Tibial artery (tissue), 4 donors: Measurements from ENCODE around the gene ASRGL1.

Experiments
- DNase-seq, 2 donors: peaks; one replicate each; pipeline ENCODE4 v3.0.0-alpha.2; 2019
- H3K27ac ChIP-seq, 2 donors: fragments of 200-600 bp; sonication (generic) in 1 of 2; 1 replicate in 1 of 2; 2 replicates in 1 of 2; pipeline ENCODE4 v1.5.1; 2018 to 2019; ENCODE audit warnings: mild to moderate bottlenecking in 1 of 2
- H3K27me3 ChIP-seq, 2 donors: fragments of 200-600 bp; sonication (generic) in 1 of 2; one replicate each; pipeline versions ENCODE4 v1.5.1 to v1.6.0; 2016 to 2019
- H3K36me3 ChIP-seq, 3 donors: fragments of 200-600 bp; sonication (generic) in 2 of 3; one replicate each; pipeline ENCODE4 v1.5.1; 2016 to 2019; ENCODE audit warnings: mild to moderate bottlenecking in 2 of 3
- H3K4me1 ChIP-seq, 4 donors: fragments of 200-600 bp; sonication (generic) in 2 of 4; 1 replicate in 3 of 4; 2 replicates in 1 of 4; pipeline ENCODE4 v1.5.1; 2016 to 2019
- H3K4me3 ChIP-seq, 2 donors: fragments of 200-600 bp; sonication (generic) in 1 of 2; 1 replicate in 1 of 2; 2 replicates in 1 of 2; pipeline ENCODE4 v1.5.1; 2018 to 2019; ENCODE audit warnings: mild to moderate bottlenecking in 2 of 2
- H3K9me3 ChIP-seq, 3 donors: fragments of 200-600 bp; sonication (generic) in 1 of 3; one replicate each; pipeline ENCODE4 v1.5.1; 2016 to 2019
- CTCF ChIP-seq, 2 experiments: fragments of 200-600 bp in 1 of 2; fragments of 450-650 bp in 1 of 2; IDR thresholded peaks; one replicate each; pipeline ENCODE4 v1.5.1; 2017 to 2019; ENCODE audit warnings: antibody characterized with exemption in 2 of 2, mild to moderate bottlenecking in 1 of 2, moderate library complexity in 1 of 2
- intact Hi-C: fragments of 100-400 bp; cut with DNase I; formaldehyde crosslinking; loops from one replicate; pipeline ENCODE4 v1.15.0; 2023; ENCODE audit warnings: low total_unique reads

ASRGL1 gene

GRCh38 chr11:62344210-62344609, 7.0 kb downstream of the ASRGL1 start:
- no peaks in the 10 kb centered on the region for H3K36me3 ChIP-seq
- no peak overlapping the region for H3K27ac ChIP-seq
- H3K9me3 ChIP-seq: no peaks in the 10 kb centered on the region
- intact Hi-C loops: no loop called here
- H3K4me3 ChIP-seq: no peak overlapping the region
- no peak for TF ChIP-seq CTCF (IDR thresholded peaks at IDR 0.05)
- H3K4me1 ChIP-seq: no peaks in the 10 kb centered on the region
- no peak for DNase-seq
- no peaks in the 10 kb centered on the region for H3K27me3 ChIP-seq

GRCh38 chr11:62345861-62346260, 8.6 kb downstream of the ASRGL1 start:
- TF ChIP-seq CTCF (IDR thresholded peaks at IDR 0.05): no peak
- intact Hi-C loops: no loop called here
- DNase-seq: no peak
- Histone ChIP-seq H3K36me3 (no peaks in the 10 kb centered on the region), H3K27me3 (no peaks in the 10 kb centered on the region), H3K27ac (no peak overlapping the region), H3K4me1 (no peaks in the 10 kb centered on the region), H3K4me3 (no peak overlapping the region), H3K9me3 (no peaks in the 10 kb centered on the region)

- Histone ChIP-seq H3K9me3 (no peaks in the 10 kb centered on the region), H3K4me1 (no peaks in the 10 kb centered on the region), H3K27ac (no peak overlapping the region), H3K36me3 (no peaks in the 10 kb centered on the region), H3K4me3 (no peak overlapping the region), H3K27me3 (no peaks in the 10 kb centered on the region)
- TF ChIP-seq CTCF (IDR thresholded peaks at IDR 0.05): no peak
- intact Hi-C loops: no loop called here
- no peak for DNase-seq
Measured at GRCh38 chr11:62352355-62353336, 15.4 kb downstream of the ASRGL1 start.

- Histone ChIP-seq H3K4me3 (no peak overlapping the region), H3K27ac (no peak overlapping the region), H3K9me3 (no peaks in the 10 kb centered on the region), H3K4me1 (no peaks in the 10 kb centered on the region), H3K27me3 (no peaks in the 10 kb centered on the region), H3K36me3 (no peaks in the 10 kb centered on the region)
- no peak for TF ChIP-seq CTCF (IDR thresholded peaks at IDR 0.05)
- intact Hi-C loops: no loop called here
- no peak for DNase-seq
Measured at GRCh38 chr11:62353841-62354240, 16.6 kb downstream of the ASRGL1 start.

- intact Hi-C loops: no loop called here
- DNase-seq: no peak
- H3K9me3 ChIP-seq: no peaks in the 10 kb centered on the region
- no peaks in the 10 kb centered on the region for H3K36me3 ChIP-seq
- H3K4me1 ChIP-seq: no peaks in the 10 kb centered on the region
- TF ChIP-seq CTCF (IDR thresholded peaks at IDR 0.05): no peak
- H3K4me3 ChIP-seq: no peak overlapping the region
- H3K27me3 ChIP-seq: no peaks in the 10 kb centered on the region
- no peak overlapping the region for H3K27ac ChIP-seq
Measured at GRCh38 chr11:62358273-62358672, 21.0 kb downstream of the ASRGL1 start.
